ENCODE results near the gene UBL5.

- TF ChIP-seq MYC (IDR thresholded peaks at IDR 0.05; ENCODE audit: insufficient read depth, insufficient read length, insufficient replicate concordance, low read length, severe bottlenecking) (no peak), MTA2 (IDR thresholded peaks at IDR 0.05; ENCODE audit: low read depth) (no peak), PAX5 (IDR thresholded peaks at IDR 0.05; ENCODE audit: borderline replicate concordance, low read depth, low read length) (no peak)
These were observed 20.9 kb upstream of the UBL5 start for GRCh38 chr19:9806803-9807202.

Measured in GM12878 (cell line).